Measurements from ENCODE around the gene OR13C8.

DNA sequence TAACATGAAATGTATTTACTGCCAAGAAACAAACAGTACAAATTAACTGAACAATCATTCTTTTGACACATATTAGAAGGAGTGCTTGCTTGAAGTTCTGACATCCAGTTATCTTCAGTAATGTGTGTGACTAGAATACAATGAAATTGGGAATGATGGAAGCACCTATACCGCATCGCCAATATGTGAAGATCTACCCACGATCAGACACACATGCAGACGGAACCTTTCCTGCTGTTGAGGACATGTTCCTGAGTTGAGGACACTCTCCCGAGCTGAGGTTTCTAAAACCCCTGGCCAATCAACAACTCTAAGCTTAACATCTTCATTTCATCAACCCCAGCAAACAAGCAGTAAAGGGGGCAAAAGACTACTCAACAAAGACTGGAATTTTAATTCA, 32.2 kb upstream of the OR13C8 start, which contains the start of gene OR13C3:
- TF ChIP-seq YY1 (IDR thresholded peaks at IDR 0.05) (no peak), CTCF (IDR thresholded peaks at IDR 0.05; ENCODE audit: low read depth, low read length, missing input control) (no peak), RAD21 (IDR thresholded peaks at IDR 0.05) (no peak), FOXA2 (IDR thresholded peaks at IDR 0.05) (no peak), MAX (IDR thresholded peaks at IDR 0.05) (no peak), NR2F2 (IDR thresholded peaks at IDR 0.05) (no peak), ATF3 (IDR thresholded peaks at IDR 0.05) (no peak), SP1 (IDR thresholded peaks at IDR 0.05) (no peak)
